Coronary artery (tissue), 2 donors: ENCODE data around the gene COL6A1.

Source experiments
- DNase-seq: peaks from one replicate; pipeline ENCODE4 v3.0.0-alpha.2; 2017; ENCODE audit warnings: low spot score
- H3K27ac ChIP-seq, 2 donors: fragments of 200-600 bp; sonication (generic); one replicate each; pipeline ENCODE4 v1.5.1; 2016 to 2019
- H3K4me3 ChIP-seq: fragments of 200-600 bp; sonication (generic); 2 replicates; pipeline ENCODE4 v1.5.1; 2016; ENCODE audit warnings: mild to moderate bottlenecking, moderate library complexity
- TF ChIP-seq, protein P1 (sequence below): fragments of 200-600 bp; sonication (generic); IDR thresholded peaks from one replicate; pipeline ENCODE4 v1.5.1; 2019; ENCODE audit warnings: antibody characterized with exemption

The COL6A1 gene

GRCh38 chr21:46014828-46015227 lies 33.3 kb downstream of the COL6A1 start:
- TF ChIP-seq, protein P1, sequence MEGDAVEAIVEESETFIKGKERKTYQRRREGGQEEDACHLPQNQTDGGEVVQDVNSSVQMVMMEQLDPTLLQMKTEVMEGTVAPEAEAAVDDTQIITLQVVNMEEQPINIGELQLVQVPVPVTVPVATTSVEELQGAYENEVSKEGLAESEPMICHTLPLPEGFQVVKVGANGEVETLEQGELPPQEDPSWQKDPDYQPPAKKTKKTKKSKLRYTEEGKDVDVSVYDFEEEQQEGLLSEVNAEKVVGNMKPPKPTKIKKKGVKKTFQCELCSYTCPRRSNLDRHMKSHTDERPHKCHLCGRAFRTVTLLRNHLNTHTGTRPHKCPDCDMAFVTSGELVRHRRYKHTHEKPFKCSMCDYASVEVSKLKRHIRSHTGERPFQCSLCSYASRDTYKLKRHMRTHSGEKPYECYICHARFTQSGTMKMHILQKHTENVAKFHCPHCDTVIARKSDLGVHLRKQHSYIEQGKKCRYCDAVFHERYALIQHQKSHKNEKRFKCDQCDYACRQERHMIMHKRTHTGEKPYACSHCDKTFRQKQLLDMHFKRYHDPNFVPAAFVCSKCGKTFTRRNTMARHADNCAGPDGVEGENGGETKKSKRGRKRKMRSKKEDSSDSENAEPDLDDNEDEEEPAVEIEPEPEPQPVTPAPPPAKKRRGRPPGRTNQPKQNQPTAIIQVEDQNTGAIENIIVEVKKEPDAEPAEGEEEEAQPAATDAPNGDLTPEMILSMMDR: no peak
- no peak overlapping the region for H3K4me3 ChIP-seq
- no peak overlapping the region for H3K27ac ChIP-seq
- DNase-seq: no peak

DNA sequence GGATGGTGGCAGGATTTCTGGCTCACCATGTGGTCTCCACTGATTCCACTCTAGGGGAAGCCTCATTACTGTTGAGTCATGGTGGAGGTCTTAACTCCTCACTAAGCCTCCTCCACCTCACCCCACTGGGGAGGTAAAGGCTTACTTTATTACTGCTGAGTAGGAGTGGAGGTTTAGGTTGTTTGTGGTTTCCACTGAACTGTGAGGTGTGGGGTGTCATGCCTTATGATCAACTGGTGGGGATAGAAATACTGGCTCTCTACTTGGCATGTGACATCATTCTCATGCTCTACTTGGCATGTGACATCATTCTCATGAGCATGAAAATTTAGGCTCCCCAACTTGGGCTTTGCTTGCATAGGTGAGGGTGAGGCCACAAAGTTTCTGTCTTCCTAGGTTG lies 35.6 kb downstream of the COL6A1 start:
- TF ChIP-seq, protein P1: no peak
- no peak overlapping the region for H3K4me3 ChIP-seq
- no peak for DNase-seq
- H3K27ac ChIP-seq: no peak overlapping the region

- Histone ChIP-seq H3K27ac (no peak overlapping the region), H3K4me3 (no peak overlapping the region)
- TF ChIP-seq, protein P1: no peak
- no peak for DNase-seq
Measured at GRCh38 chr21:46017695-46018094, 36.1 kb downstream of the COL6A1 start.

DNA sequence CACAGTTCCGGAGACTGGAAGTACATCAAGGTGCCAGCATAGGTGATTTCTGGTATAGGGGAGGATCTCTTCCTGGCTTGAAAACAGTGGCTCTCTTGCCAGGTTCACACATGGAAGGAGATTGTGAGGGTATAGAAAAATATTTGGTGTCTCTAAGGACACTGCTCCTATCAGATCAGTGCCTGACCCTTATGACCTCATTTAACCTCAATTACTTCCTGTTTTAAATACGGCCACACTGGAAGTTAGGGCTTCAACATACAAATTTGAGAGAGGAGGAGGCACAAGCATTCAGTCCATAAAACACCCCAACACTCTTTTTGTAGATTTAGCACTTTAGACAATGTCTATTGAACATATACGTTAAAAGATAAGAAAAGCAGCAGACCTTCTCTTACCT lies 37.0 kb downstream of the COL6A1 start:
- Histone ChIP-seq H3K4me3 (no peak overlapping the region), H3K27ac (no peak overlapping the region)
- TF ChIP-seq, protein P1: no peak
- DNase-seq: no peak

DNA sequence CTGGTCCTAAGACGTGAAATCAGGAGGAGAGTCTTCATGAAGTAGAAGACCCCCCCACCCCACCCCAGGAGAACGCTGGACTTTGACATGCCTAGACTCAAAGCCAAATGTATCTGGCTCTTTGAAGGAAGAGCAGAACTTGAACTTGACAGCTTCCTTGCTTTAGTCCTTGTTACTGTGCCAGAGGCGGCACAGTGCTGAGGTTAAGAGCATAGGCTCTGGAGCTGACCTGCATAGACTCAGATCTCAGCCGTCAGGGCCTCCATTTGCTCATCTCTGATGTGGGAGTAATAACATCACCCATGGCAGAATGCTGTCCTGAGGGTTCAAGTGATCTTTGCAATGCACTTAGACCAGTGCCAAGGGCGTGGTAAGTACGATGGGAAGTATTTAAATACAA lies 39.0 kb downstream of the COL6A1 start:
- H3K27ac ChIP-seq: no peak overlapping the region
- TF ChIP-seq, protein P1: no peak
- H3K4me3 ChIP-seq: no peak overlapping the region
- DNase-seq: no peak

- TF ChIP-seq, protein P1: no peak
- DNase-seq: no peak
- Histone ChIP-seq H3K4me3 (no peak overlapping the region), H3K27ac (peak overlapping the region in 1 of 2 donors; percentile 32)
Measured at GRCh38 chr21:46021398-46021797, 39.8 kb downstream of the COL6A1 start.

GRCh38 chr21:46021978-46022544 lies 40.5 kb downstream of the COL6A1 start:
- TF ChIP-seq, protein P1: no peak
- peak overlapping the region; percentile 34 for H3K4me3 ChIP-seq
- peak; percentile 76 for DNase-seq
- H3K27ac ChIP-seq: peak overlapping the region in 1 of 2 donors; percentile 32
